ENCODE results near the gene ANKRD55.

DNA sequence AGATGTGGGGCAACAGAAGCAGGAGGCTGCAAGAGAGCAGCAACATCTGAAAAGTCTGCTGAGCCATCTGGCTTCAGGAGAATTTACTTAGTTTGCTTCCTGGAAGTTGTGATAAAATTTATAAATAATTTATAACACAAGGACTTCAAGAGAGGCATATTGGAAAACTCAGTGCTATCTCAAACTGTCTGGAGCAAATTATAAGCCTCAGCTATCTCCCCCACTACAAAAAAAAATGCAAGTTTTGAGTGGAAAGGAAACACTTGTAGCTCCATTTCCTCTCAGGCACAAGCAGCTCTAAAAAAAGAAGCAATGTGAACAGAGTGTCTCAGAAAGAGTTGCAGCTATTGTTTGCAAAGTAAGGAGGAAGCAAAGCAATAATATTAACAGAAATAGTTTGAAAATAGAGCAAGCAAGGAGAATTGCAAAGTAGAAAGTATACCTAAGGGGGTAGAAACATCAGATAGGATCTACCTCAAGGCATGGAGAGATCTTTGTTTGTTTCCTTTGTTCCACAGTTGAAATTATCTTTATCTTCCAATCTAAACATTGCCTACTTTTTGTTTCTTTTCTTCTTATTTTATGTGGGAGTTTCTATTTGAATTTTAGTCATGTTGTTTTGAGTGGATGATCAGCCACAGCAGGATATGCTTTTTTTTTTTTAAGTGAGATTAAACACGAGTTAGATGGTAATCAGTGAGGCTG lies 182.4 kb downstream of the ANKRD55 start:
- no peak for TF ChIP-seq CTCF (IDR thresholded peaks at IDR 0.05; ENCODE audit: low read length)
- no peak for TF ChIP-seq EZH2 (optimal IDR thresholded peaks at IDR 0.05; ENCODE audit: low read depth, low read length)
- no peak for TF ChIP-seq EZH2phosphoT487 (IDR thresholded peaks at IDR 0.05; ENCODE audit: low read length)
